ENCODE data around the gene SLC11A2. TPM values are rescaled to one million over a fixed set of nuclear protein-coding genes. Genes with fewer than 3 reads are reported as not detected.

SLC11A2 gene
- total and polyA plus RNA-seq, 2 of the 4 experiments (the other 2 are of a cell fraction) = 28.0 to 45.3 TPM

- Histone ChIP-seq H3K4ac (ENCODE audit: low read depth, low read length) (no peak overlapping the region), H2BK5ac (ENCODE audit: low read depth, low read length, poor library complexity, severe bottlenecking) (no peak overlapping the region), H4K8ac (ENCODE audit: low read depth in 2 of 2, low read length in 2 of 2) (no peak overlapping the region), H2BK15ac (ENCODE audit: low read depth, low read length) (no peak overlapping the region), H3K18ac (ENCODE audit: low read depth, low read length) (no peak overlapping the region), H4K91ac (ENCODE audit: insufficient read depth, low read depth, low read length) (no peak overlapping the region), H3K4me1 (ENCODE audit: control insufficient read depth, insufficient read depth, low read length) (peaks cover 5% of the 10 kb centered on the region; the same call in 1 of the 2 replicates), H3K36me3 (ENCODE audit: control insufficient read depth, insufficient read depth, low read length) (peaks cover 27% of the 10 kb centered on the region), H3K23ac (ENCODE audit: low read depth, low read length) (no peak overlapping the region), H2AK9ac (replicated peaks; ENCODE audit: low read depth, low read length, poor library complexity) (no peak overlapping the region), H3K4me3 (ENCODE audit: insufficient read depth, low read depth, low read length) (no peak overlapping the region), H3K9me3 (ENCODE audit: control insufficient read depth, insufficient read depth, low read length) (no peaks in the 10 kb centered on the region), H3K9me1 (ENCODE audit: insufficient read depth, low read length) (peaks cover 4% of the 10 kb centered on the region; the same call in 1 of the 2 replicates), H4K20me1 (ENCODE audit: insufficient read depth, low read length) (0 out of 2 replicates have a peak, but pooled peaks cover 3% of the 10 kb centered on the region), H3K56ac (ENCODE audit: extremely low read depth, insufficient read depth, low read length) (no peak overlapping the region), H3K14ac (replicated peaks; ENCODE audit: low read depth, low read length) (no peak overlapping the region), H3K27me3 (ENCODE audit: control insufficient read depth, insufficient read depth, low read length) (no peaks in the 10 kb centered on the region), H2BK20ac (ENCODE audit: low read depth, low read length) (no peak overlapping the region), H2AFZ (replicated peaks; ENCODE audit: low read length, poor library complexity) (no peak overlapping the region), H3K4me2 (ENCODE audit: low read depth, low read length) (no peak overlapping the region), H3K9ac (ENCODE audit: low read depth, low read length) (no peak overlapping the region), H3K27ac (ENCODE audit: insufficient read depth, low read length) (no peak overlapping the region), H2AK5ac (ENCODE audit: low read depth, low read length) (no peak overlapping the region), H3K79me1 (ENCODE audit: low read depth in 1 of 2, low read length in 2 of 2) (no peaks in the 10 kb centered on the region; a peak in 1 of 4 replicates), H2BK120ac (ENCODE audit: low read depth, low read length) (no peak overlapping the region), H4K5ac (ENCODE audit: low read depth, low read length) (no peak overlapping the region)
- intact Hi-C loops (cut with micrococcal nuclease) = loop anchor here (5.0 kb wide), 1 partner anchor 67 kb away; no protein-coding TSS in a partner anchor
- ATAC-seq (ENCODE audit: low read depth) (no peak), DNase-seq (no peak)
- dilution Hi-C loops (cut with HindIII; ENCODE audit: low sequenced_read_pairs, unreplicated experiment) = no loop called here
- ChIA-PET CTCF (interaction anchor here (6.2 kb wide), 1 partner anchor 163 kb away, joined by 41 read pairs; no protein-coding TSS in a partner anchor), POLR2A (ENCODE audit: unreplicated experiment) (no interaction called here)
- in situ Hi-C loops (cut with MboI; ENCODE audit: low sequenced_read_pairs) = loop anchor here (10.0 to 25.0 kb wide), 2 partner anchors 164 to 502 kb away; no protein-coding TSS in a partner anchor
- no CpG with 5 or more reads among the region's 5 CpGs for WGBS, 2 experiments (ENCODE audit: extremely low coverage in 2 of 2, insufficient read length in 1 of 2)
- BruUV-seq (replicated peaks) = no TSS peak
- no peak for TF ChIP-seq RCOR1 (IDR thresholded peaks at IDR 0.05; ENCODE audit: insufficient replicate concordance, low read length)
- no peak for TF ChIP-seq MXI1 (IDR thresholded peaks at IDR 0.05; ENCODE audit: borderline replicate concordance, low read depth, low read length)
- TF ChIP-seq FOS (IDR thresholded peaks at IDR 0.05; ENCODE audit: low read depth, low read length) = no peak
- no peak for TF ChIP-seq POLR2A (IDR thresholded peaks at IDR 0.05; ENCODE audit: low read depth, low read length)
- TF ChIP-seq SMC3 (IDR thresholded peaks at IDR 0.05; ENCODE audit: low read depth, low read length) = no peak
- no peak for TF ChIP-seq USF2 (IDR thresholded peaks at IDR 0.05; ENCODE audit: low read depth, low read length)
- no peak for TF ChIP-seq MAFK (IDR thresholded peaks at IDR 0.05; ENCODE audit: low read depth, low read length)
- no peak for TF ChIP-seq RAD21 (IDR thresholded peaks at IDR 0.05; ENCODE audit: low read length)
- TF ChIP-seq CEBPB (IDR thresholded peaks at IDR 0.05; ENCODE audit: low read depth, low read length) = no peak
- TF ChIP-seq CTCF (conservative IDR thresholded peaks at IDR 0.05; ENCODE audit: low read depth, low read length) = no peak
- no peak for TF ChIP-seq RFX5 (IDR thresholded peaks at IDR 0.05; ENCODE audit: low read depth, low read length)
- no peak for TF ChIP-seq NFE2L2 (IDR thresholded peaks at IDR 0.05; ENCODE audit: low read depth, low read length)
- TF ChIP-seq BHLHE40 (IDR thresholded peaks at IDR 0.05; ENCODE audit: low read depth, low read length) = no peak
- TF ChIP-seq ELK1 (IDR thresholded peaks at IDR 0.05; ENCODE audit: borderline replicate concordance, low read depth, low read length) = no peak
- no peak for TF ChIP-seq CHD1 (IDR thresholded peaks at IDR 0.05; ENCODE audit: low read depth, low read length)
- no peak for TF ChIP-seq MAZ (IDR thresholded peaks at IDR 0.05; ENCODE audit: borderline replicate concordance, low read depth, low read length)
These were observed 37.3 kb downstream of the SLC11A2 start for GRCh38 chr12:50988871-50989270.
